Measurements from ENCODE around the gene SAMD7. TPM values are rescaled to one million over a fixed set of nuclear protein-coding genes. Genes with fewer than 3 reads are reported as not detected.

Gene SAMD7
- total and polyA plus RNA-seq, 2 of the 13 experiments (the other 11 are each of a cell fraction or from before 2014, with no cell fraction given) = not detected

DNA sequence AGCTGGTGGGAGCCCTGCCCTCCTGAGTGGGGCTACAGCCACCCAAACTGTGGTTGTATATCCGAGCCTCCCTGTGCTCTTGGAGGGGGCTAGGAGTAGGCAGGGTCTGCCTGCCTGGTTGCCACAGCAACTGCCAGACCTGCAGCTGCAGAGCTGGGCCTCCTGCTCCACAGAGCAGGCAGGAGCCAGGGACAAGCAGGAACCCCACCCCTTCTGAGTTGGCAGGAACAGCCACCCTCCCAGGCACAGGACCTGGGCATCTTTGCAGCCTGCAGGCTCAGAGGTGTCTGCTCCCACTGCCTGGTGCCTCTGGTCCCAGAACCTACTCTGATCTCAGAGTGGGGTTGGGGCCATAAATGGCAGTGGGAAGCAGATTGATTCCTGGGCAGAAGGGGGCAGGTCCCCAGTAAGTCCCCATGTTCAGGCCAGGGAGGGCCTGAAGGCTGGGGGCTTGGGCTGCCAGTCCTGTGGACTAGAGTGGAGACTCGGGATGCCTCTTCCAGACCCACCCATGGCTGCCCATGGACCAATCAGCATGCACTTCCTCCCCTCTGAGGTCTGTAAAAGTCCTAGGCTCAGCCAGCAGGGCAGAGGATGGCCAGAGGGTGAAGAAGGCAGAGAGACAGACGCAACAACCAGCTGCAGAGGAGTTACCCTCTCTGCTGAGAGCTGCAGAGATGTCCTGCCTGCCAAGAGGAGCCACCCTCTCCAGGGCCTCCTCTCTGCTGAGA, 31.4 kb upstream of the SAMD7 start:
- POLR2A ChIA-PET = no interaction called here
- in situ Hi-C loops (cut with HindIII; ENCODE audit: extremely low pct_ligation_motif_present, low pct_unique_long_range_greater_than_20kb) = no loop called here
- FAIRE-seq = no peak
- TF ChIP-seq, protein P1, sequence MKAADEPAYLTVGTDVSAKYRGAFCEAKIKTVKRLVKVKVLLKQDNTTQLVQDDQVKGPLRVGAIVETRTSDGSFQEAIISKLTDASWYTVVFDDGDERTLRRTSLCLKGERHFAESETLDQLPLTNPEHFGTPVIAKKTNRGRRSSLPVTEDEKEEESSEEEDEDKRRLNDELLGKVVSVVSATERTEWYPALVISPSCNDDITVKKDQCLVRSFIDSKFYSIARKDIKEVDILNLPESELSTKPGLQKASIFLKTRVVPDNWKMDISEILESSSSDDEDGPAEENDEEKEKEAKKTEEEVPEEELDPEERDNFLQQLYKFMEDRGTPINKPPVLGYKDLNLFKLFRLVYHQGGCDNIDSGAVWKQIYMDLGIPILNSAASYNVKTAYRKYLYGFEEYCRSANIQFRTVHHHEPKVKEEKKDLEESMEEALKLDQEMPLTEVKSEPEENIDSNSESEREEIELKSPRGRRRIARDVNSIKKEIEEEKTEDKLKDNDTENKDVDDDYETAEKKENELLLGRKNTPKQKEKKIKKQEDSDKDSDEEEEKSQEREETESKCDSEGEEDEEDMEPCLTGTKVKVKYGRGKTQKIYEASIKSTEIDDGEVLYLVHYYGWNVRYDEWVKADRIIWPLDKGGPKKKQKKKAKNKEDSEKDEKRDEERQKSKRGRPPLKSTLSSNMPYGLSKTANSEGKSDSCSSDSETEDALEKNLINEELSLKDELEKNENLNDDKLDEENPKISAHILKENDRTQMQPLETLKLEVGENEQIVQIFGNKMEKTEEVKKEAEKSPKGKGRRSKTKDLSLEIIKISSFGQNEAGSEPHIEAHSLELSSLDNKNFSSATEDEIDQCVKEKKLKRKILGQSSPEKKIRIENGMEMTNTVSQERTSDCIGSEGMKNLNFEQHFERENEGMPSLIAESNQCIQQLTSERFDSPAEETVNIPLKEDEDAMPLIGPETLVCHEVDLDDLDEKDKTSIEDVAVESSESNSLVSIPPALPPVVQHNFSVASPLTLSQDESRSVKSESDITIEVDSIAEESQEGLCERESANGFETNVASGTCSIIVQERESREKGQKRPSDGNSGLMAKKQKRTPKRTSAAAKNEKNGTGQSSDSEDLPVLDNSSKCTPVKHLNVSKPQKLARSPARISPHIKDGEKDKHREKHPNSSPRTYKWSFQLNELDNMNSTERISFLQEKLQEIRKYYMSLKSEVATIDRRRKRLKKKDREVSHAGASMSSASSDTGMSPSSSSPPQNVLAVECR (CRISPR knock-in tag; IDR thresholded peaks at IDR 0.05; ENCODE audit: borderline replicate concordance) = no peak
- TF ChIP-seq FOSL1 (CRISPR knock-in tag; IDR thresholded peaks at IDR 0.05; ENCODE audit: borderline replicate concordance) (no peak), ZNF619 (CRISPR knock-in tag; IDR thresholded peaks at IDR 0.05) (no peak), HOXA9 (CRISPR knock-in tag; IDR thresholded peaks at IDR 0.05; ENCODE audit: borderline replicate concordance) (no peak), MXD1 (CRISPR knock-in tag; IDR thresholded peaks at IDR 0.05) (no peak), MLX (CRISPR knock-in tag; IDR thresholded peaks at IDR 0.05) (no peak), ZBTB20 (CRISPR knock-in tag; IDR thresholded peaks at IDR 0.05; ENCODE audit: borderline replicate concordance, low read depth) (no peak), RBAK (CRISPR knock-in tag; IDR thresholded peaks at IDR 0.05) (no peak), EED (CRISPR knock-in tag; IDR thresholded peaks at IDR 0.05) (no peak), REL (CRISPR knock-in tag; conservative IDR thresholded peaks at IDR 0.05) (no peak), LBX2 (CRISPR knock-in tag; IDR thresholded peaks at IDR 0.05; ENCODE audit: borderline replicate concordance) (no peak), PRPF4 (IDR thresholded peaks at IDR 0.05; ENCODE audit: low read depth, low read length, poor library complexity, severe bottlenecking) (no peak), HOXD1 (CRISPR knock-in tag; IDR thresholded peaks at IDR 0.05) (no peak)
- TF ChIP-seq, protein P2, sequence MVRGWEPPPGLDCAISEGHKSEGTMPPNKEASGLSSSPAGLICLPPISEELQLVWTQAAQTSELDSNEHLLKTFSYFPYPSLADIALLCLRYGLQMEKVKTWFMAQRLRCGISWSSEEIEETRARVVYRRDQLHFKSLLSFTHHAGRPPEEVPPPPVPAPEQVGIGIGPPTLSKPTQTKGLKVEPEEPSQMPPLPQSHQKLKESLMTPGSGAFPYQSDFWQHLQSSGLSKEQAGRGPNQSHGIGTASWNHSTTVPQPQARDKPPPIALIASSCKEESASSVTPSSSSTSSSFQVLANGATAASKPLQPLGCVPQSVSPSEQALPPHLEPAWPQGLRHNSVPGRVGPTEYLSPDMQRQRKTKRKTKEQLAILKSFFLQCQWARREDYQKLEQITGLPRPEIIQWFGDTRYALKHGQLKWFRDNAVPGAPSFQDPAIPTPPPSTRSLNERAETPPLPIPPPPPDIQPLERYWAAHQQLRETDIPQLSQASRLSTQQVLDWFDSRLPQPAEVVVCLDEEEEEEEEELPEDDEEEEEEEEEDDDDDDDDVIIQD (CRISPR knock-in tag; IDR thresholded peaks at IDR 0.05; ENCODE audit: low read depth) = no peak

More for the DNA sequence above, 31.4 kb upstream of the SAMD7 start:
- CTCF ChIA-PET (ENCODE audit: low intra/inter-chr PET ratio, low total read pairs) = no interaction called here
- intact Hi-C loops (cut with micrococcal nuclease; ENCODE audit: unreplicated experiment) = no loop called here
- no peak overlapping the region for H2AFZ ChIP-seq (ENCODE audit: low read length)
- WGBS (ENCODE audit: low lambda C conversion rate) = 0% methylated on average over 1 of the region's 3 CpGs
- no peaks in the 10 kb centered on the region for H4K20me1 ChIP-seq (ENCODE audit: insufficient read depth, low read length)
- H3K9me3 ChIP-seq (ENCODE audit: low read length) = no peaks in the 10 kb centered on the region
- H3K4me1 ChIP-seq (ENCODE audit: insufficient read depth, low read length) = no peaks in the 10 kb centered on the region
- BruUV-seq (replicated peaks) = no TSS peak
- ATAC-seq (no peak; the same call in 2 of the 3 replicates), DNase-seq (ENCODE audit: low spot score) (no peak)
- no peaks in the 10 kb centered on the region for H3K36me3 ChIP-seq (replicated peaks in 1 of 2; ENCODE audit: control insufficient read depth in 1 of 2, insufficient read depth in 2 of 2, low read length in 2 of 2)
- no peak overlapping the region for H3K4me2 ChIP-seq (ENCODE audit: low read depth, low read length)
- H3K27ac ChIP-seq (ENCODE audit: extremely low read length, insufficient read depth, low read length) = no peak overlapping the region
- no peak overlapping the region for H3K4me3 ChIP-seq (replicated peaks in 1 of 3; ENCODE audit: insufficient read depth in 1 of 3, low read depth in 2 of 3, low read length in 3 of 3)
- H3K79me2 ChIP-seq (ENCODE audit: insufficient read depth, low read length) = no peaks in the 10 kb centered on the region
- H3K9ac ChIP-seq (ENCODE audit: insufficient read depth, low read depth, low read length) = no peak overlapping the region
- H3K27me3 ChIP-seq (ENCODE audit: control insufficient read depth in 1 of 2, insufficient read depth in 2 of 2, low read length in 2 of 2) = peaks cover 0 to 1% of the 10 kb centered on the region in 2 experiments; a peak in 2 of 5 replicates
